Measurements from ENCODE around the gene TMPRSS3. TPM values are rescaled to one million over a fixed set of nuclear protein-coding genes. Genes with fewer than 3 reads are reported as not detected.

TMPRSS3 gene
- total and polyA plus RNA-seq, 9 of the 15 experiments (the other 6 are each of a cell fraction or from before 2014, with no cell fraction given): 0.07 TPM; not detected in 8

DNA sequence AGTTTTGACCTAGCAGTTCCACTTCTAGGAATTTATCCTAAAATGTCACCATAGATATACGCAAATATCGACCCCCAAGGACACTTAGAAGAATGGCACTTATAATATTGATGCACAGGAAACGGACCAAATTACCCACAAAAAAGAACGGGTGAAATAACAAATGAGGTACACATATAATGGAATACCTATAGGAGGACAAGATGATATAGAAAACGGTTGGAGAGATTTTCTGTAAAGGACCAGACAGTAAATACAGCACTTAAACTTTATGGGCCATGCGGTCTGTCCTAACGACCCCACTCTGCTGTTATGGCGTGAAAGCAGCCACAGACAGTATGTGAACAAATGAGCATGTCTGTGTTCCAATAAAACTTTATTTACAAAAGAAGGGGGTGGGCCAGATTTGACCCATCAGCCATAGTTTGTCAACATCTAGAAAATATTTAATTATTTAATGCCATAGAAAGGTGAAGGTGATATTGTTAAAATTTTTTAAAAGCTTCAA lies 2.4 kb downstream of the TMPRSS3 start:
- intact Hi-C loops (cut with micrococcal nuclease) (no loop called here), in situ Hi-C loops (cut with MboI) (no loop called here)
- Histone ChIP-seq H3K79me2 (ENCODE audit: control insufficient read depth, insufficient read depth, low read length) (no peaks in the 10 kb centered on the region), H3K9ac (ENCODE audit: insufficient read depth in 1 of 2, low read depth in 2 of 2, low read length in 2 of 2) (no peak overlapping the region), H2AFZ (ENCODE audit: low read depth, low read length) (peak overlapping the region; percentile 51), H3K4me3 (no peak overlapping the region), H3K9me3 (replicated peaks; ENCODE audit: control insufficient read depth, insufficient read depth, low read depth, low read length) (no peaks in the 10 kb centered on the region), H4K20me1 (replicated peaks; ENCODE audit: control insufficient read depth, insufficient read depth, low read length) (no peaks in the 10 kb centered on the region), H3K27ac (ENCODE audit: extremely low read depth, low read depth, low read length) (no peak overlapping the region), H3K4me1 (replicated peaks in 1 of 2; ENCODE audit: control insufficient read depth in 2 of 2, insufficient read depth in 2 of 2, low read length in 2 of 2) (peaks cover 15 to 22% of the 10 kb centered on the region in 2 experiments; a peak in 3 of 5 replicates), H3K9me1 (ENCODE audit: control insufficient read depth, insufficient read depth, low read length) (no peaks in the 10 kb centered on the region), H3K4me2 (ENCODE audit: insufficient read depth, low read length) (no peak overlapping the region), H3K36me3 (ENCODE audit: control insufficient read depth, insufficient read depth, low read length) (no peaks in the 10 kb centered on the region), H3K27me3 (ENCODE audit: control insufficient read depth in 2 of 2, insufficient read depth in 2 of 2, low read length in 2 of 2) (peaks cover 7 to 8% of the 10 kb centered on the region in 2 experiments)
- POLR2A ChIA-PET: interaction anchor here (0.7 to 2.8 kb wide), 3 partner anchors 10 to 421 kb away, joined by 3 to 13 read pairs (median 4); partner anchors contain the start of gene UBASH3A
- FAIRE-seq: no peak
- no TSS peak for BruUV-seq (replicated peaks)
- DNase-seq (ENCODE audit: extremely low read depth in 1 of 4, low spot score in 3 of 4): no peak
- CTCF ChIA-PET (ENCODE audit: low intra/inter-chr PET ratio): no interaction called here
- TF ChIP-seq, protein P1, sequence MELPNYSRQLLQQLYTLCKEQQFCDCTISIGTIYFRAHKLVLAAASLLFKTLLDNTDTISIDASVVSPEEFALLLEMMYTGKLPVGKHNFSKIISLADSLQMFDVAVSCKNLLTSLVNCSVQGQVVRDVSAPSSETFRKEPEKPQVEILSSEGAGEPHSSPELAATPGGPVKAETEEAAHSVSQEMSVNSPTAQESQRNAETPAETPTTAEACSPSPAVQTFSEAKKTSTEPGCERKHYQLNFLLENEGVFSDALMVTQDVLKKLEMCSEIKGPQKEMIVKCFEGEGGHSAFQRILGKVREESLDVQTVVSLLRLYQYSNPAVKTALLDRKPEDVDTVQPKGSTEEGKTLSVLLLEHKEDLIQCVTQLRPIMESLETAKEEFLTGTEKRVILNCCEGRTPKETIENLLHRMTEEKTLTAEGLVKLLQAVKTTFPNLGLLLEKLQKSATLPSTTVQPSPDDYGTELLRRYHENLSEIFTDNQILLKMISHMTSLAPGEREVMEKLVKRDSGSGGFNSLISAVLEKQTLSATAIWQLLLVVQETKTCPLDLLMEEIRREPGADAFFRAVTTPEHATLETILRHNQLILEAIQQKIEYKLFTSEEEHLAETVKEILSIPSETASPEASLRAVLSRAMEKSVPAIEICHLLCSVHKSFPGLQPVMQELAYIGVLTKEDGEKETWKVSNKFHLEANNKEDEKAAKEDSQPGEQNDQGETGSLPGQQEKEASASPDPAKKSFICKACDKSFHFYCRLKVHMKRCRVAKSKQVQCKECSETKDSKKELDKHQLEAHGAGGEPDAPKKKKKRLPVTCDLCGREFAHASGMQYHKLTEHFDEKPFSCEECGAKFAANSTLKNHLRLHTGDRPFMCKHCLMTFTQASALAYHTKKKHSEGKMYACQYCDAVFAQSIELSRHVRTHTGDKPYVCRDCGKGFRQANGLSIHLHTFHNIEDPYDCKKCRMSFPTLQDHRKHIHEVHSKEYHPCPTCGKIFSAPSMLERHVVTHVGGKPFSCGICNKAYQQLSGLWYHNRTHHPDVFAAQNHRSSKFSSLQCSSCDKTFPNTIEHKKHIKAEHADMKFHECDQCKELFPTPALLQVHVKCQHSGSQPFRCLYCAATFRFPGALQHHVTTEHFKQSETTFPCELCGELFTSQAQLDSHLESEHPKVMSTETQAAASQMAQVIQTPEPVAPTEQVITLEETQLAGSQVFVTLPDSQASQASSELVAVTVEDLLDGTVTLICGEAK (IDR thresholded peaks at IDR 0.05): peak; percentile 95
- TF ChIP-seq, protein P1 (CRISPR knock-in tag; IDR thresholded peaks at IDR 0.05): peak; percentile 92
- TF ChIP-seq CEBPZ (IDR thresholded peaks at IDR 0.05; ENCODE audit: borderline replicate concordance, low read depth, low read length): no peak
- 37% methylated on average over 8 of the region's 8 CpGs for WGBS (ENCODE audit: insufficient coverage, low coverage, missing lambda C conversion rate)
- ATAC-seq: no peak
